HCT116 (cell line): ENCODE data around the gene COL20A1. TPM values are rescaled to one million over a fixed set of nuclear protein-coding genes. Genes with fewer than 3 reads are reported as not detected.

Experiments
- ATAC-seq: fragments of 200-7000 bp; cut with Tn5 transposase; 2 replicates; pipeline ENCODE4 v1.9.1; 2020; ENCODE audit warnings: mild to moderate bottlenecking, moderate library complexity
- BruUV-seq: library from RNA; stranded (reverse); fragments of 400-500 nt; replicated peaks from 2 replicates; lab custom pipeline; 2021; lab: Mats Ljungman, UMichigan
- CTCF ChIA-PET: fragments of 300-600 bp; sonication (Branson Sonifier 250); formaldehyde crosslinking; loops from one replicate; lab custom pipeline; 2021; ENCODE audit warnings: antibody characterized with exemption; lab: Charles Lee
- POLR2A ChIA-PET: fragments of 300-600, 350-600 bp; sonication (Branson Sonifier 250); formaldehyde crosslinking; loops from one replicate; lab custom pipeline; 2021; ENCODE audit warnings: antibody characterized with exemption; lab: Charles Lee
- RAD21 ChIA-PET, 2 experiments: fragments of 300-600 bp; sonication (Branson Sonifier 250); formaldehyde crosslinking; loops; one replicate each; lab custom pipeline; 2023; ENCODE audit warnings: low total read pairs in 2 of 2; ENCODE audit not compliant: uncharacterized antibody in 2 of 2, unreplicated experiment in 2 of 2, low non-redundant PET in 1 of 2; lab: Charles Lee
- DNase-seq: peaks from one replicate; pipeline ENCODE4 v3.0.0-alpha.2; 2010; ENCODE audit warnings: low read depth, low spot score
- H2AFZ ChIP-seq: fragments of 200-600 bp; shearing (Covaris generic), sonication (generic); 2 replicates; pipeline ENCODE4 v1.6.1; 2017; ENCODE audit warnings: low read depth, mixed run types, mixed read lengths, antibody characterized with exemption, low read length; ENCODE audit not compliant: poor library complexity, severe bottlenecking
- H3K27ac ChIP-seq: 2 replicates; pipeline ENCODE4 v1.5.1; 2012; ENCODE audit warnings: low read depth, low read length
- H3K27me3 ChIP-seq: fragments of 200-600 bp; sonication (generic); 2 replicates; pipeline ENCODE4 v1.6.1; 2016; ENCODE audit warnings: mixed run types, low read length, mixed read lengths; ENCODE audit not compliant: insufficient read depth
- H3K36me3 ChIP-seq, 2 experiments: fragments of 200-500 bp in 1 of 2; fragments of 200-600 bp in 1 of 2; sonication (Bioruptor generic) in 1 of 2; sonication (generic) in 1 of 2; 2 replicates each; pipeline versions ENCODE4 v1.5.1 to v1.6.1; 2014 to 2016; ENCODE audit warnings: low read length in 2 of 2, inconsistent platforms in 1 of 2, mixed read lengths in 1 of 2, mixed run types in 1 of 2; ENCODE audit not compliant: insufficient read depth in 2 of 2, control insufficient read depth in 1 of 2
- H3K4me1 ChIP-seq, 2 experiments: fragments of 200-600 bp in 1 of 2; sonication (generic) in 1 of 2; 2 replicates each; pipeline versions ENCODE4 v1.5.1 to v1.6.1; 2012 to 2017; ENCODE audit warnings: low read length in 2 of 2, inconsistent platforms in 1 of 2, mild to moderate bottlenecking in 1 of 2, mixed read lengths in 1 of 2, mixed run types in 1 of 2, moderate library complexity in 1 of 2; ENCODE audit not compliant: insufficient read depth in 2 of 2, control insufficient read depth in 1 of 2
- H3K4me2 ChIP-seq: fragments of 200-600 bp; sonication (generic); 2 replicates; pipeline ENCODE4 v1.6.1; 2017; ENCODE audit warnings: mixed run types, low read length, mixed read lengths
- H3K4me3 ChIP-seq, 2 experiments: fragments of 200-600 bp in 1 of 2; sonication (generic) in 1 of 2; replicated peaks in 1 of 2; 2 replicates each; pipeline ENCODE4 v1.5.1; 2011 to 2016; ENCODE audit warnings: low read length in 2 of 2, control low read depth in 1 of 2, low read depth in 1 of 2, mild to moderate bottlenecking in 1 of 2, mixed read lengths in 1 of 2, mixed run types in 1 of 2
- H3K79me2 ChIP-seq: fragments of 200-600 bp; sonication (generic); 2 replicates; pipeline ENCODE4 v1.6.1; 2017; ENCODE audit warnings: mild to moderate bottlenecking, mixed run types, low read length, moderate library complexity, mixed read lengths; ENCODE audit not compliant: insufficient read depth
- H3K9ac ChIP-seq: fragments of 200-600 bp; sonication (generic); 2 replicates; pipeline ENCODE4 v1.6.1; 2016; ENCODE audit warnings: low read length, mixed read lengths
- H3K9me2 ChIP-seq: fragments of 200-600 bp; sonication (generic), shearing (Covaris generic); 2 replicates; pipeline ENCODE4 v1.6.1; 2017; ENCODE audit warnings: mixed run types, mild to moderate bottlenecking, moderate library complexity; ENCODE audit not compliant: insufficient read depth
- H3K9me3 ChIP-seq, 2 experiments: fragments of 200-500 bp in 1 of 2; fragments of 200-600 bp in 1 of 2; sonication (Bioruptor generic) in 1 of 2; sonication (generic) in 1 of 2; 2 replicates each; pipeline ENCODE4 v1.6.1; 2014 to 2017; ENCODE audit warnings: low read length in 2 of 2, mixed read lengths in 2 of 2, inconsistent platforms in 1 of 2, low read depth in 1 of 2, mild to moderate bottlenecking in 1 of 2, mixed run types in 1 of 2, moderate library complexity in 1 of 2; ENCODE audit not compliant: control insufficient read depth in 1 of 2, insufficient read depth in 1 of 2
- H4K20me1 ChIP-seq: fragments of 200-600 bp; sonication (generic), shearing (Covaris generic); 2 replicates; pipeline ENCODE4 v1.6.1; 2017; ENCODE audit warnings: mixed run types, mild to moderate bottlenecking, moderate library complexity; ENCODE audit not compliant: insufficient read depth
- CBX3 ChIP-seq: IDR thresholded peaks from 2 replicates; pipeline ENCODE4 v1.6.1; 2012; ENCODE audit warnings: low read depth
- CEBPB ChIP-seq: IDR thresholded peaks from 2 replicates; pipeline ENCODE4 v1.6.1; 2012; ENCODE audit warnings: low read depth
- ELF1 ChIP-seq: IDR thresholded peaks from 2 replicates; pipeline ENCODE4 v1.6.1; 2012; ENCODE audit warnings: low read depth, borderline replicate concordance
- EZH2 ChIP-seq: fragments of 200-600 bp; sonication (generic); IDR thresholded peaks from 2 replicates; pipeline ENCODE4 v1.6.1; 2017; ENCODE audit warnings: antibody characterized with exemption, mixed run types
- EZH2phosphoT487 ChIP-seq: fragments of 200-600 bp; IDR thresholded peaks from 2 replicates; pipeline ENCODE4 v1.6.1; 2018; ENCODE audit warnings: antibody characterized with exemption, borderline replicate concordance
- FOSL1 ChIP-seq: IDR thresholded peaks from 2 replicates; pipeline ENCODE4 v1.6.1; 2012; ENCODE audit warnings: low read depth
- JUND ChIP-seq: IDR thresholded peaks from 2 replicates; pipeline ENCODE4 v1.6.1; 2012
- POLR2A ChIP-seq: IDR thresholded peaks from 2 replicates; pipeline ENCODE4 v1.7.0; 2011; ENCODE audit warnings: borderline replicate concordance; ENCODE audit not compliant: insufficient read depth, insufficient read length; ENCODE audit errors: extremely low read depth
- POLR2AphosphoS5 ChIP-seq: IDR thresholded peaks from 2 replicates; pipeline ENCODE4 v1.6.1; 2011; ENCODE audit warnings: mild to moderate bottlenecking, low read depth, low read length, moderate library complexity
- RAD21 ChIP-seq: IDR thresholded peaks from 2 replicates; pipeline ENCODE4 v1.6.1; 2012; ENCODE audit warnings: low read depth, mild to moderate bottlenecking
- SIN3A ChIP-seq: IDR thresholded peaks from 2 replicates; pipeline ENCODE4 v1.6.1; 2012; ENCODE audit warnings: low read depth
- SP1 ChIP-seq: IDR thresholded peaks from 2 replicates; pipeline ENCODE4 v1.6.1; 2012; ENCODE audit warnings: low read depth
- SRF ChIP-seq: IDR thresholded peaks from 2 replicates; pipeline ENCODE4 v1.6.1; 2012; ENCODE audit warnings: low read depth
- YY1 ChIP-seq: IDR thresholded peaks from 2 replicates; pipeline ENCODE4 v1.6.1; 2011; ENCODE audit warnings: low read length, low read depth, moderate library complexity, mild to moderate bottlenecking; ENCODE audit not compliant: insufficient replicate concordance; ENCODE audit errors: extremely low read depth
- ZFX ChIP-seq: fragments of 450-650 bp; IDR thresholded peaks from 2 replicates; pipeline ENCODE4 v1.6.1; 2017
- intact Hi-C: fragments of 100-400 bp; cut with micrococcal nuclease; formaldehyde crosslinking; loops from 2 replicates; pipeline ENCODE4 v1.10.0; 2022
- total RNA-seq: library from RNA; stranded (reverse); gene quantifications from one replicate; pipeline ENCODE4 v1.2.1, GENCODE V29; 2021; ENCODE audit not compliant: unreplicated experiment
- TF ChIP-seq, protein P1 (sequence below): IDR thresholded peaks from 2 replicates; pipeline ENCODE4 v1.6.1; 2012
- TF ChIP-seq, protein P2 (sequence below): IDR thresholded peaks from 2 replicates; pipeline ENCODE4 v1.6.1; 2012
- TF ChIP-seq, protein P3 (sequence below): IDR thresholded peaks from 2 replicates; pipeline ENCODE4 v1.6.1; 2011; ENCODE audit warnings: mild to moderate bottlenecking, low read length, moderate library complexity; ENCODE audit not compliant: insufficient replicate concordance; ENCODE audit errors: extremely low read depth

COL20A1 gene
- total RNA-seq, 1 experiment from 2014 or later = 0.34 TPM

DNA sequence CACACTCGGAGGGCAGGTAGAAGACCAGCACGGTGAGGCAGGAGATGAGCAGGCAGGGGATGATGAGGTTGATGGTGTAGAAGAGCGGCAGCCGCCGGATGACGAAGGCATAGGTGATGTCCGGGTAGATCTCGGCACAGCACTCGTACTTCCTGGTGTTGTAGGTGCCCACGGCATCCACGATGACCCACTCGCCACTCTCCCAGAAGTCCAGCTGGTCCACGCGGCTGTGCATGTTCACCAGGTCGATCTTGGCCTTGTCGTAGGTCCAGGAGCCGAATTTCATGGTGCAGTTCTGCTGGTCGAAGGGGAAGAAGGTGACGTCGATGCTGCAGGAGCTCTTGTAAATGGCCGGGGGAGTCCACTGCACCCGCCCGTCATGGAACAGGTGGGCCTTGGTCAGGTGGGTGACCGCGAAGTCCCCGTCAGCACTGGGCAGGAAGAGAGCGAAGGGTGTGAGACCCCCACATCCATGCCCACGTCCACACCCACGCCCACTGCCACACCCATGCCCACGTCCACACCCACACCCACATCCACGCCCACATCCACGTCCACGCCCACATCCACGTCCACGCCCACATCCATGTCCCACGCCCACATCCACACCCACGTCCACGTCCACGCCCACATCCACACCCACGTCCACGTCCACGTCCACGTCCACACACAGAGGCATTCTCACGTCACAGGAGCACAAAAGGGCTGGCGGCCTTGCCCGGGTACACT lies 57.8 kb downstream of the COL20A1 start:
- POLR2A ChIA-PET = no interaction called here
- H3K9ac ChIP-seq = no peak overlapping the region
- H3K79me2 ChIP-seq = no peaks in the 10 kb centered on the region
- no peak overlapping the region for H3K4me3 ChIP-seq
- H3K4me1 ChIP-seq = no peaks in the 10 kb centered on the region
- H3K27me3 ChIP-seq = no peaks in the 10 kb centered on the region
- intact Hi-C loops = no loop called here
- H3K36me3 ChIP-seq = no peaks in the 10 kb centered on the region
- H3K4me2 ChIP-seq = no peak overlapping the region
- no peak overlapping the region for H3K27ac ChIP-seq
- H3K9me2 ChIP-seq = no peaks in the 10 kb centered on the region
- peaks cover 0 to 6% of the 10 kb centered on the region in 2 experiments; a peak in 1 of 4 replicates for H3K9me3 ChIP-seq
- ATAC-seq = no peak
- RAD21 ChIA-PET = no interaction called here
- no peak for DNase-seq
- CTCF ChIA-PET = no interaction called here
- TF ChIP-seq JUND (no peak), ELF1 (no peak), POLR2A (no peak), SP1 (no peak), ZFX (no peak)
- TF ChIP-seq, protein P1, sequence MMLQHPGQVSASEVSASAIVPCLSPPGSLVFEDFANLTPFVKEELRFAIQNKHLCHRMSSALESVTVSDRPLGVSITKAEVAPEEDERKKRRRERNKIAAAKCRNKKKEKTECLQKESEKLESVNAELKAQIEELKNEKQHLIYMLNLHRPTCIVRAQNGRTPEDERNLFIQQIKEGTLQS = no peak
- TF ChIP-seq, protein P2, sequence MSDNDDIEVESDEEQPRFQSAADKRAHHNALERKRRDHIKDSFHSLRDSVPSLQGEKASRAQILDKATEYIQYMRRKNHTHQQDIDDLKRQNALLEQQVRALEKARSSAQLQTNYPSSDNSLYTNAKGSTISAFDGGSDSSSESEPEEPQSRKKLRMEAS = no peak
- no TSS peak for BruUV-seq
- no peak overlapping the region for H2AFZ ChIP-seq
- H4K20me1 ChIP-seq = no peaks in the 10 kb centered on the region

DNA sequence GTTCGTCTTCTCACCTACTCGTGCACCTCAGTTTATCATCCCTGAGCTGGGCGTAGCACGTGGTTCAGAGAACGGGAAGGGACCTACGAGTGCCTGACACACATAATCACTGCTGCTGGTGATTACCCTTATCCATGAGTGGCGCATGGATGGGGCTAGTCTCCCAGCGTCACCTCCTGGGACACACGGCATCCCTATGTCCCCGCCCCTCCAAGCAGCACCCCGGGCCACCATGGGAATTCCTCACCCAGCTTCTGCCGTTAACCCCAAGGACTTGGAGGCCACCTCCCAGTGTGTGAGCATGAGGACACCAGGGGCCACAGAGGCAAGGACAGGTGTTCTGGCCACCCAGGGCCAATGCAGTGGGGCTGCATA lies 58.3 kb downstream of the COL20A1 start:
- RAD21 ChIA-PET = no interaction called here
- TF ChIP-seq ELF1 (no peak), EZH2 (no peak), SIN3A (no peak), JUND (no peak), SRF (no peak), CBX3 (no peak), POLR2AphosphoS5 (no peak), YY1 (no peak), FOSL1 (no peak), RAD21 (no peak), EZH2phosphoT487 (no peak), CEBPB (no peak)
- TF ChIP-seq, protein P1 = no peak
- TF ChIP-seq, protein P3, sequence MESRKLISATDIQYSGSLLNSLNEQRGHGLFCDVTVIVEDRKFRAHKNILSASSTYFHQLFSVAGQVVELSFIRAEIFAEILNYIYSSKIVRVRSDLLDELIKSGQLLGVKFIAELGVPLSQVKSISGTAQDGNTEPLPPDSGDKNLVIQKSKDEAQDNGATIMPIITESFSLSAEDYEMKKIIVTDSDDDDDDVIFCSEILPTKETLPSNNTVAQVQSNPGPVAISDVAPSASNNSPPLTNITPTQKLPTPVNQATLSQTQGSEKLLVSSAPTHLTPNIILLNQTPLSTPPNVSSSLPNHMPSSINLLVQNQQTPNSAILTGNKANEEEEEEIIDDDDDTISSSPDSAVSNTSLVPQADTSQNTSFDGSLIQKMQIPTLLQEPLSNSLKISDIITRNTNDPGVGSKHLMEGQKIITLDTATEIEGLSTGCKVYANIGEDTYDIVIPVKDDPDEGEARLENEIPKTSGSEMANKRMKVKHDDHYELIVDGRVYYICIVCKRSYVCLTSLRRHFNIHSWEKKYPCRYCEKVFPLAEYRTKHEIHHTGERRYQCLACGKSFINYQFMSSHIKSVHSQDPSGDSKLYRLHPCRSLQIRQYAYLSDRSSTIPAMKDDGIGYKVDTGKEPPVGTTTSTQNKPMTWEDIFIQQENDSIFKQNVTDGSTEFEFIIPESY = no peak
- TF ChIP-seq, protein P2 = no peak

More for the DNA sequence above, 58.3 kb downstream of the COL20A1 start:
- H3K79me2 ChIP-seq = no peaks in the 10 kb centered on the region
- intact Hi-C loops = no loop called here
- DNase-seq = no peak
- no peak overlapping the region for H3K4me3 ChIP-seq
- H2AFZ ChIP-seq = no peak overlapping the region
- H3K27ac ChIP-seq = no peak overlapping the region
- ChIA-PET POLR2A (no interaction called here), CTCF (no interaction called here)
- no peaks in the 10 kb centered on the region for H3K27me3 ChIP-seq
- H3K9ac ChIP-seq = no peak overlapping the region
- H4K20me1 ChIP-seq = no peaks in the 10 kb centered on the region
- no TSS peak for BruUV-seq
- no peaks in the 10 kb centered on the region for H3K36me3 ChIP-seq
- no peaks in the 10 kb centered on the region for H3K4me1 ChIP-seq
- ATAC-seq = no peak
- peaks cover 0 to 6% of the 10 kb centered on the region in 2 experiments; a peak in 1 of 4 replicates for H3K9me3 ChIP-seq
- H3K4me2 ChIP-seq = no peak overlapping the region
- H3K9me2 ChIP-seq = no peaks in the 10 kb centered on the region
